Keratinocyte (primary cell): ENCODE measurements around the gene NLRP6. TPM values are rescaled to one million over a fixed set of nuclear protein-coding genes. Genes with fewer than 3 reads are reported as not detected.
"Not testable (repeated sequence)": the region's sequence is repeated elsewhere in the genome, so short reads cannot be mapped to it uniquely, and the experiment has no call there.

Experiments used
- DNase-seq: peaks from one replicate; pipeline ENCODE4 v3.0.0-alpha.2; 2011; ENCODE audit warnings: low read depth, missing footprints, low spot score
- FAIRE-seq: peaks from 2 replicates; lab custom pipeline; 2011; peaks lifted over from hg19 to GRCh38; lab: Jason Lieb, UNC
- H2AFZ ChIP-seq: 2 replicates; pipeline ENCODE4 v1.6.0; 2012; ENCODE audit warnings: low read length, control low read depth, inconsistent platforms; ENCODE audit not compliant: control insufficient read depth
- H3K27ac ChIP-seq: 2 replicates; pipeline ENCODE4 v1.5.1; 2011; ENCODE audit warnings: low read length; ENCODE audit not compliant: control insufficient read depth, insufficient read depth
- H3K27me3 ChIP-seq: 3 replicates; pipeline ENCODE4 v1.6.0; 2011; ENCODE audit warnings: low read length; ENCODE audit not compliant: control insufficient read depth, insufficient read depth; ENCODE audit errors: extremely low read depth
- H3K36me3 ChIP-seq, 2 experiments: 2 replicates in 1 of 2; 3 replicates in 1 of 2; pipeline ENCODE4 v1.5.1; 2011; ENCODE audit warnings: low read length in 2 of 2, mild to moderate bottlenecking in 1 of 2; ENCODE audit not compliant: control insufficient read depth in 2 of 2, insufficient read depth in 2 of 2; ENCODE audit errors: extremely low read depth in 1 of 2
- H3K4me1 ChIP-seq: 3 replicates; pipeline ENCODE4 v1.5.1; 2011; ENCODE audit warnings: low read length; ENCODE audit not compliant: control insufficient read depth, insufficient read depth; ENCODE audit errors: extremely low read depth
- H3K4me2 ChIP-seq: 3 replicates; pipeline ENCODE4 v1.6.0; 2011; ENCODE audit warnings: low read depth, low read length; ENCODE audit not compliant: control insufficient read depth, insufficient read depth; ENCODE audit errors: extremely low read depth
- H3K4me3 ChIP-seq, 3 experiments: fragments of 200-600 bp in 1 of 3; sonication (generic) in 1 of 3; 2 replicates in 2 of 3; 3 replicates in 1 of 3; pipeline ENCODE4 v1.5.1; 2011 to 2016; ENCODE audit warnings: low read length in 3 of 3, mild to moderate bottlenecking in 3 of 3, control low read depth in 2 of 3, inconsistent platforms in 1 of 3, low read depth in 1 of 3, mixed read lengths in 1 of 3, mixed run types in 1 of 3, moderate library complexity in 1 of 3; ENCODE audit not compliant: control insufficient read depth in 2 of 3, insufficient read depth in 2 of 3; ENCODE audit errors: extremely low read depth in 1 of 3
- H3K79me2 ChIP-seq: 2 replicates; pipeline ENCODE4 v1.6.0; 2012; ENCODE audit warnings: low read length; ENCODE audit not compliant: control insufficient read depth, insufficient read depth
- H3K9ac ChIP-seq: 3 replicates; pipeline ENCODE4 v1.6.0; 2011; ENCODE audit warnings: low read length; ENCODE audit not compliant: control insufficient read depth, insufficient read depth; ENCODE audit errors: extremely low read depth
- H3K9me1 ChIP-seq: 3 replicates; pipeline ENCODE4 v1.6.0; 2011; ENCODE audit warnings: low read length; ENCODE audit not compliant: control insufficient read depth, insufficient read depth; ENCODE audit errors: extremely low read depth
- H3K9me3 ChIP-seq: 2 replicates; pipeline ENCODE4 v1.5.1; 2012; ENCODE audit warnings: low read depth, low read length; ENCODE audit not compliant: control insufficient read depth
- H4K20me1 ChIP-seq: 3 replicates; pipeline ENCODE4 v1.6.0; 2011; ENCODE audit warnings: low read length; ENCODE audit not compliant: control insufficient read depth, insufficient read depth; ENCODE audit errors: extremely low read depth
- CTCF ChIP-seq, 3 experiments: IDR thresholded peaks in 1 of 3; conservative IDR thresholded peaks in 1 of 3; optimal IDR thresholded peaks in 1 of 3; 2 replicates in 2 of 3; 3 replicates in 1 of 3; pipeline versions ENCODE3 to v1.5.1; 2011; ENCODE audit warnings: low read length in 3 of 3, mild to moderate bottlenecking in 3 of 3, moderate library complexity in 2 of 3, control low read depth in 1 of 3, inconsistent platforms in 1 of 3; ENCODE audit not compliant: insufficient read depth in 2 of 3; ENCODE audit errors: extremely low read depth in 1 of 3
- EZH2 ChIP-seq: IDR thresholded peaks from one replicate; pipeline ENCODE4 v1.6.1; 2012; ENCODE audit warnings: inconsistent platforms, mild to moderate bottlenecking, low read length, moderate library complexity
- dilution Hi-C: fragments of 300-500 bp; cut with MboI; formaldehyde crosslinking; loops from one replicate; pipeline ENCODE4 v1.7.0; 2020; ENCODE audit warnings: low sequenced_read_pairs; ENCODE audit not compliant: extremely low pct_ligation_motif_present
- polyA plus RNA-seq, 5 experiments: library from polyadenylated mRNA; depleted of rRNA in 3 of 5; stranded (reverse) in 3 of 5; stranded (forward) in 1 of 5; unstranded in 1 of 5; fragments of >200 nt; gene quantifications; 1 replicate in 1 of 5; 2 replicates in 3 of 5; 3 replicates in 1 of 5; pipeline versions ENCODE4 v1.2.1 to v1.2.3, GENCODE V29; 2011 to 2012; ENCODE audit warnings: missing spikeins in 2 of 5, low read depth in 1 of 5, low replicate concordance in 1 of 5

The NLRP6 gene
- polyA plus RNA-seq, 1 donor (not counting 4 experiments of a cell fraction or from before 2014, with no cell fraction given), result not detected

DNA sequence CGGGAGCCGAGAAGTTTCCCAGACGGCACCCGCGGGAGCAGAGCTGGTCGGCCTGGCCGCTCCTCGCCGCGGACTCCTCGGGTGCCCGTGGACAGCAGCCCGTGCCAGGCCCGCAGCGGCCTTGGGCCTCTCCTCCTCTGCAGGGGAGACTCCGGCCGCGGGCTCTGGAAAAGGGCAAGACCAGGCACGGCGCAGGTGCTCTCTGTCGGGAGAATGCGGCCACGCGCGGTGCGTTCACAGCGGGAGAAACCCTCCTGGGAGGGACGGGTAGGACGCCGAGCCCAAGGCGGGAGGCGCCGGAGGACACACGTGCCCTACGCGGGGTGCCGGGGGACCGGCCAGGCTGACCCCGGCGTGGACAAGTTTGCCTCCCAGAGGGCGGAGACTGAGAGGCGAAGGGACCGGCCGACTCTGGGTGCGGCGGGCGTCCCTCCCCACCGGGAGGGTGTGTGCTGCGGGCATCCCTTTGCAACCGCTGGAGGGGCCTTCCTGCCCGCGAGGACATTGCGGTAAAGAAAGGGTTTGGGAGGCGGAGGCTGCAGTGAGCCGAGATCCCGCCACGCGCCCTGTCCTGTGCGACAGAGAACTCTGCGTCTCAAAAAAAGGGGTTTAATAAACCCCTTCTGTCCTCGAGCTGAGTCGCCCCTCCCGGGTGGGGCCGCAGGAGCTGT is 38.0 kb downstream of the NLRP6 start:
- H3K4me2 ChIP-seq, result peak overlapping the region; percentile 85
- FAIRE-seq (no peak), DNase-seq (no peak)
- H2AFZ ChIP-seq, result no peak overlapping the region
- peak overlapping the region; percentile 56 for H3K9ac ChIP-seq
- peaks cover 30% of the 10 kb centered on the region for H3K27me3 ChIP-seq
- dilution Hi-C loops, result no loop called here
- peaks cover 27% of the 10 kb centered on the region for H3K79me2 ChIP-seq
- H3K9me3 ChIP-seq, result no peaks in the 10 kb centered on the region
- no peaks in the 10 kb centered on the region for H3K9me1 ChIP-seq
- peak overlapping the region; percentile 45 to 66 (median 50) for H3K4me3 ChIP-seq
- H4K20me1 ChIP-seq, result no peaks in the 10 kb centered on the region
- peaks cover 37% of the 10 kb centered on the region for H3K4me1 ChIP-seq
- H3K27ac ChIP-seq, result no peak overlapping the region
- H3K36me3 ChIP-seq, result peaks cover 0 to 5% of the 10 kb centered on the region in 2 experiments
- TF ChIP-seq EZH2 (no peak), CTCF (optimal IDR thresholded peaks at IDR 0.05 in 1 of 3, IDR thresholded peaks at IDR 0.05 in 1 of 3, conservative IDR thresholded peaks at IDR 0.05 in 1 of 3; ENCODE audit: extremely low read depth in 1 of 3, insufficient read depth in 2 of 3, low read length in 3 of 3) (no peak)

DNA sequence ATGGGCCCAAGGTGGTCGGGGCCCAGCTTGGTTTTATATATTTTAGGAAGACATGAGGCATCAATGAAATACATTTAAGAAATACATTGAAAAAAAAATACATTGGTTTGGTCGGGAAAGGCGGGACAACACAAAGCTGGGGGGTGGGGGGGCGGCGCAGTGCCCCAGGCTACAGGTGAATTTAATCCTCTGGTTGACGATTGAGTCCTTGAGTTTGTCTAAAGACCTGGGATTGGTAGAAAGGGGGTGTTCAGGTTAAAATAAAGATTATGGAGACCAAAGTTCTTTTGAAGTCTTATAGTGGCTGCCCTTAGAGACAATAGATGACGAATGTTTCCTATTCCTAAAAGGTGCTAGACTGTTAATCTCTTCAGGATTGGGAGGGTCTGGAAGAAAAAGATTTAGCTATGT is 38.7 kb downstream of the NLRP6 start:
- Histone ChIP-seq H3K9me3 (no peaks in the 10 kb centered on the region), H3K9me1 (no peaks in the 10 kb centered on the region), H3K27me3 (peaks cover 30% of the 10 kb centered on the region), H3K36me3 (peaks cover 0 to 5% of the 10 kb centered on the region in 2 experiments), H3K79me2 (peaks cover 27% of the 10 kb centered on the region), H3K4me1 (peaks cover 35% of the 10 kb centered on the region), H3K4me2 (peak overlapping the region; percentile 85), H3K27ac (no peak overlapping the region), H3K4me3 (peak overlapping the region in 2 of 3 experiments; percentile 45 to 66), H2AFZ (no peak overlapping the region), H3K9ac (no peak overlapping the region), H4K20me1 (no peaks in the 10 kb centered on the region)
- dilution Hi-C loops, result no loop called here
- FAIRE-seq, result no peak
- TF ChIP-seq EZH2, result no peak
- TF ChIP-seq CTCF (optimal IDR thresholded peaks at IDR 0.05 in 1 of 3, IDR thresholded peaks at IDR 0.05 in 1 of 3, conservative IDR thresholded peaks at IDR 0.05 in 1 of 3; ENCODE audit: extremely low read depth in 1 of 3, insufficient read depth in 2 of 3, low read length in 3 of 3), result no peak
- DNase-seq, result no peak

DNA sequence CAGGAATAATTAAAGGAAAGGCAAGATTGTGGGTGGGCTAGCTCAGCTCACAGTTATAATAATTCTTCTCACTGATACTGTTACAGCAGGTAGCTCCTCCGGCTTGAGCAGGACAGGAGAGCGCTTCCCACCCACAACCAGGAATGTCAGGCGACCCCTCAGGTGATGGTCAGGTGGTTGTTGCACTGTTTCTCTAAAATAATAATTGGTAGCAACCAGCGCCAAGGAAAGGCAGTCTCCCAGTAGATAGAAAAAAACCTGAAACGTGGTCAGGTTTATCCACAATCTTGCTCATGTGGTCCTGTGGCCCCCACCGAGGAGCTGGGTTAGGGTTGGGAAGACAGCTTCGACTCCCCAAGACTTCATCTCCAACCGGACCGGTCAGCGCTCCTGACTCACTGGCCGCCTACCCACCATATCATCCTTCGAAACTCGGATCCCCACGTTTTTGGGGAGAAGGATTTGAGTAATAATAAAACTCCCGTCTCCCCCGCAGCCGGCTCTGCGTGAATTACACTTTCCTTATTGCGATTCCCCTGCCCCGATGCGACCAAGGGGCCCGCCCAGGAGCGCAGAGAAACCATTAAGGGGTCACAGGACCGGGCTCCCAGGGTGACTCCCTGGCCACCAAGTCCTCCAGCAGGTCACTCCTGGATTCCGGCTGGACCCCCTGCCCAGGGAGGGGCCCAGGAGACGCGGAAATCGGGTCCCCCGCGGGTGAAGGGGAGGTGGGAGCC is 39.6 kb downstream of the NLRP6 start:
- H3K4me3 ChIP-seq, H3K27ac ChIP-seq, H4K20me1 ChIP-seq, DNase-seq, H3K9me3 ChIP-seq, H3K4me2 ChIP-seq, dilution Hi-C loops, H3K36me3 ChIP-seq, H3K9me1 ChIP-seq, H2AFZ ChIP-seq, H3K9ac ChIP-seq: not testable (repeated sequence)
- Histone ChIP-seq H3K27me3 (peaks cover 30% of the 10 kb centered on the region), H3K4me1 (peaks cover 32% of the 10 kb centered on the region), H3K79me2 (peaks cover 27% of the 10 kb centered on the region)
- peak; percentile 63 for FAIRE-seq
